Stimulated activated CD4-positive, alpha-beta T cell treated with anti-CD3 and anti-CD28 coated beads, Interleukin-1b, Interleukin-23, amount 100 ng/mL, for 1 hour (primary cell): ENCODE data around the gene NAGA.

Experiments
- DNase-seq, 2 donors: peaks; one replicate each; pipeline ENCODE4 v3.0.0-alpha.2; 2020; ENCODE audit warnings: low read depth in 2 of 2

Gene NAGA

GRCh38 chr22:42039271-42039670, 31.3 kb downstream of the NAGA start:
- no peak for DNase-seq

GRCh38 chr22:42035256-42035655, 35.4 kb downstream of the NAGA start:
- DNase-seq = no peak

- no peak for DNase-seq
These were observed 37.1 kb downstream of the NAGA start for GRCh38 chr22:42033263-42034181.

- DNase-seq = no peak
These were observed 43.9 kb downstream of the NAGA start for GRCh38 chr22:42026705-42027104.

GRCh38 chr22:42025421-42025820, 45.2 kb downstream of the NAGA start:
- no peak for DNase-seq

DNA sequence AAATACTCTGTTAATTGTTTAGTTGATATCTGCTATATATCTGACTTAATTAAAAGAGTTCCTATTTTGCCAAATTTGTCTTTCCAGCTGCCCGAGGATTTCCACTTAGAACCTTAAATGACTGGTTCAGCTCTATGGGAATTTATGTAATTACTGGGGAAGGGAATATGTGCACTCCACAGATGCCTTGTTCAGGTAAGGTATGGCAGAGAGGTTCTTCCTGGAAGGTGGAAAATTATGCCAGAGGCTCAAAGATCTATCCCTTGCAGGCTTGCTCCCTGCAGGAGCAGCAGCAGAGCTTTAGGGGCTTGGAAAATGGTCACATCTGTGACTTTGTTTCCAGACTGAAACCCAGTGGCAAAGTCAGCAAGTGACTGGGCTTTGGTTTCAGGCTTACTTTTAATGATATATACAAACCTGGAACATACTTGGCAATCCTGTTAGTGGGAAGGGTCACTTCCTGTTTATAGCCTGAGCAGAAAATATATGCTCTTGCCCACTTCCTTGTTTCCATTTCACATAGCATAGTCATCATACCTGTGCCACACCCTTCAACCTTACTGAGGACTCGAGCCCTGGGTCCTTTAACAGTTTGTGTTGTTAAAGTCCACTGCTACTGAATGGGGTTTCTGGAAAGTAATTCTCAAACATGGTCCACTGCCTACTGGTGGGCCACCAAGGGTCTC, 48.3 kb downstream of the NAGA start:
- DNase-seq = no peak

DNA sequence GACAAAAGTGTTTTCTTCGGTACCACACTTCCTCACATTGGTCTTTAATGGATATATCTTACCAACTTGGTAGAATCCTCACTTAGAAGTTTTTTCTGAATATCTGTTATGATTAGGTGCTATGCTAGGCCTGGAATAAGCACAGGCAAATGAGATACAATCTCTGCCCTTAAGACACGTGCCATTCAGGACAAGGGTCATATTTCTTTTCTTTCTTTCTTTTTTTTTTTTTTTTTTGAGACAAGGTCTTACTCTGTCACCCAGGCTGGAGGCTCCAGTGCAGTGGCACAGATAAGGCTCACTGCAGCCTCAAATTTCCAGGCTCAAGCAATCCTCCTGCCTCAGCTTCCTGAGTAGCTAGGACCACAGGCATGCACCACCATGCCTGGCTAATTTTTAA, 49.0 kb downstream of the NAGA start:
- no peak for DNase-seq

DNA sequence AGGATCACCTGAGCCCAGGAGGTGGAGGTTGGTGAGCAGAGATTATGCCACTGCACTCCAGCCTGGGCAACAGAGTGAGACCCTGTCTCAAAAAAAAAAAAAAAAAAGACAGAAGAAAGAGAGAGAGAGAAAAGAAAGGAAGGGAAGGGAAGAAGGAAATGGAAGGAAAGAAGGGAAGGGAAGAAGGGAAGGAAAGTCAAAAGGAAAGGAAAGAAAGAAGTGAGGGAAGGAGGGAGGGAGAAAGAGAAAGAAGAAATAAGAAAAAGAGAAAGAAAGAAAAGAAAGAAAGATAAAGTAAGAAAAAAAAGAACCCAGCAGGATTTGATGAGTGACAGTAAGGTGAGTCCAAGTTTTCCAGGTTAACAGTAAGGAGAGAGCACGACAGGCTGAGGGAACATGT, 52.4 kb downstream of the NAGA start:
- DNase-seq = no peak

GRCh38 chr22:42016111-42016510, 54.5 kb downstream of the NAGA start:
- DNase-seq = no peak

DNA sequence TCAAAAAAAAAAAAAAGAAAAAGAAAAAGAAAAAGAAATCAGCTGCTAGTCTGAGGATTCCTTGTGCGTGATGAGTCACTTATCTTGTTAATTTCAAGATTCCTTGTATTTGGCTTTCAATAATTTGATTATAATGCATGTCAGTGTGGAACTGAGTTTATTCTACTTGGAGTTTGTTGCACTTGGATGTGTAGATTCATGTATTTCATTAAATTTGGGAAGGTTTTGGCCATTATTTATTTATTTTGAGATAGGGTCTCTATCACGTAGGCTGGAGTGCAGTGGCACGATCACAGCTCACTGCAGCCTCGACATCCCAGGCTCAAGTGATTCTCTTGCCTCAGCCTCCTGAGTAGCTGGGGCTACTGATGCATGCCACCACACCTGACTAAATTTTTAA, 57.2 kb downstream of the NAGA start:
- no peak for DNase-seq

- no peak for DNase-seq
These were observed 59.8 kb downstream of the NAGA start for GRCh38 chr22:42010778-42011177.
